HG03064 (cell line): ENCODE results near the gene HES1.

Source experiments
- ATAC-seq: cut with Tn5 transposase; IDR thresholded peaks from one replicate; pipeline ENCODE4 v1.9.1; 2021; ENCODE audit warnings: low read depth; ENCODE audit not compliant: unreplicated experiment

Gene HES1

GRCh38 chr3:194165271-194166018, 29.5 kb downstream of the HES1 start:
- no peak for ATAC-seq

GRCh38 chr3:194166682-194167479, 30.9 kb downstream of the HES1 start:
- ATAC-seq = no peak

- ATAC-seq = no peak
Observed at GRCh38 chr3:194167480-194168282, 31.7 kb downstream of the HES1 start.

GRCh38 chr3:194168994-194169393, 33.0 kb downstream of the HES1 start:
- ATAC-seq = no peak

- no peak for ATAC-seq
Observed at GRCh38 chr3:194169595-194169994, 33.6 kb downstream of the HES1 start.

- no peak for ATAC-seq
Observed at GRCh38 chr3:194170793-194171192, 34.8 kb downstream of the HES1 start.

- ATAC-seq = no peak
Observed at GRCh38 chr3:194174406-194174805, 38.5 kb downstream of the HES1 start.

- ATAC-seq = no peak
Observed at GRCh38 chr3:194174980-194175379, 39.0 kb downstream of the HES1 start.

GRCh38 chr3:194176274-194176991, 40.5 kb downstream of the HES1 start:
- ATAC-seq = no peak

GRCh38 chr3:194177141-194177540, 41.2 kb downstream of the HES1 start:
- no peak for ATAC-seq

GRCh38 chr3:194178128-194178527, 42.2 kb downstream of the HES1 start:
- ATAC-seq = no peak

- no peak for ATAC-seq
Observed at GRCh38 chr3:194178669-194179068, 42.7 kb downstream of the HES1 start.

- no peak for ATAC-seq
Observed at GRCh38 chr3:194180570-194180969, 44.6 kb downstream of the HES1 start.

GRCh38 chr3:194181612-194182529, 45.9 kb downstream of the HES1 start:
- ATAC-seq = no peak

GRCh38 chr3:194183271-194183670, 47.3 kb downstream of the HES1 start:
- ATAC-seq = no peak

GRCh38 chr3:194184265-194184751, 48.4 kb downstream of the HES1 start:
- no peak for ATAC-seq

- no peak for ATAC-seq
Observed at GRCh38 chr3:194184801-194185200, 48.9 kb downstream of the HES1 start.

- no peak for ATAC-seq
Observed at GRCh38 chr3:194185221-194185620, 49.3 kb downstream of the HES1 start.

- no peak for ATAC-seq
Observed at GRCh38 chr3:194187233-194187944, 51.4 kb downstream of the HES1 start.
